GM21390 (cell line): Measurements from ENCODE around the gene ANKRD44.
"Not testable (repeated sequence)": the region's sequence is repeated elsewhere in the genome, so short reads cannot be mapped to it uniquely, and the experiment has no call there.

Experiments used
- ATAC-seq: cut with Tn5 transposase; IDR thresholded peaks from one replicate; pipeline ENCODE4 v1.9.1; 2021; ENCODE audit not compliant: unreplicated experiment

Gene ANKRD44

GRCh38 chr2:197085665-197086064 is 224.9 kb downstream of the ANKRD44 start:
- no peak for ATAC-seq

- ATAC-seq = no peak
Observed at GRCh38 chr2:197081294-197081693, 229.3 kb downstream of the ANKRD44 start.

GRCh38 chr2:197080578-197081216 is 229.9 kb downstream of the ANKRD44 start:
- ATAC-seq = no peak

- no peak for ATAC-seq
Observed at GRCh38 chr2:197079832-197080555, 230.6 kb downstream of the ANKRD44 start.

GRCh38 chr2:197079414-197079813 is 231.2 kb downstream of the ANKRD44 start:
- ATAC-seq = no peak

- ATAC-seq = no peak
Observed at GRCh38 chr2:197078535-197078934, 232.0 kb downstream of the ANKRD44 start.

GRCh38 chr2:197077336-197077735 is 233.2 kb downstream of the ANKRD44 start:
- ATAC-seq = no peak

- no peak for ATAC-seq
Observed at GRCh38 chr2:197076652-197077051, 233.9 kb downstream of the ANKRD44 start.

- ATAC-seq = no peak
Observed at GRCh38 chr2:197075754-197076337, 234.7 kb downstream of the ANKRD44 start.

- ATAC-seq = no peak
Observed at GRCh38 chr2:197075281-197075680, 235.3 kb downstream of the ANKRD44 start.

- ATAC-seq = no peak
Observed at GRCh38 chr2:197073701-197074433, 236.7 kb downstream of the ANKRD44 start.

GRCh38 chr2:197073270-197073669 is 237.3 kb downstream of the ANKRD44 start:
- no peak for ATAC-seq

GRCh38 chr2:197072533-197072932 is 238.0 kb downstream of the ANKRD44 start:
- no peak for ATAC-seq

GRCh38 chr2:197071790-197072436 is 238.7 kb downstream of the ANKRD44 start:
- no peak for ATAC-seq

GRCh38 chr2:197071213-197071612 is 239.4 kb downstream of the ANKRD44 start:
- ATAC-seq = no peak

- no peak for ATAC-seq
Observed at GRCh38 chr2:197069958-197070357, 240.6 kb downstream of the ANKRD44 start.

- ATAC-seq = not testable (repeated sequence)
Observed at GRCh38 chr2:197062574-197062973, 248.0 kb downstream of the ANKRD44 start.

- ATAC-seq = no peak
Observed at GRCh38 chr2:197059477-197059876, 251.1 kb downstream of the ANKRD44 start.

GRCh38 chr2:197058777-197059300 is 251.7 kb downstream of the ANKRD44 start:
- ATAC-seq = no peak

GRCh38 chr2:197057959-197058358 is 252.6 kb downstream of the ANKRD44 start:
- ATAC-seq = no peak

GRCh38 chr2:197055045-197055444 is 255.5 kb downstream of the ANKRD44 start:
- no peak for ATAC-seq
